Activated T-helper 2 cell treated with anti-CD3 and anti-CD28 coated beads, Interferon-gamma antibody, Interleukin-2, Interleukin-4, amounts not matched to agents 10 μg/mL and 5 μg/mL and 100 μg/mL, durations not matched to agents 14 hours and 24 hours and 36 hours (primary cell): ENCODE data around the gene ZFP90. TPM values are rescaled to one million over a fixed set of nuclear protein-coding genes. Genes with fewer than 3 reads are reported as not detected.
"Not testable (repeated sequence)": the region's sequence is repeated elsewhere in the genome, so short reads cannot be mapped to it uniquely, and the experiment has no call there.

ENCODE experiments used
- DNase-seq: peaks from one replicate; pipeline ENCODE4 v3.0.0; 2021; ENCODE audit warnings: low spot score
- H3K27ac Mint-ChIP-seq: one replicate; pipeline ENCODE4 v1.8.0; 2021; ENCODE audit warnings: mixed read lengths
- H3K27me3 Mint-ChIP-seq: one replicate; pipeline ENCODE4 v1.8.0; 2021; ENCODE audit warnings: low read depth, mixed read lengths
- H3K36me3 Mint-ChIP-seq: one replicate; pipeline ENCODE4 v1.8.0; 2021; ENCODE audit warnings: low read depth, mixed read lengths
- H3K4me1 Mint-ChIP-seq: one replicate; pipeline ENCODE4 v1.8.0; 2021; ENCODE audit warnings: low read depth, mixed read lengths
- H3K4me3 Mint-ChIP-seq: one replicate; pipeline ENCODE4 v1.8.0; 2021; ENCODE audit warnings: low read depth, mild to moderate bottlenecking, moderate library complexity, mixed read lengths
- H3K9me3 Mint-ChIP-seq: one replicate; pipeline ENCODE4 v1.8.0; 2021; ENCODE audit warnings: mixed read lengths
- intact Hi-C: fragments of 100-400 bp; cut with micrococcal nuclease; formaldehyde crosslinking; loops from one replicate; pipeline ENCODE4 v1.15.1; 2023
- total RNA-seq: library from RNA; stranded (reverse); gene quantifications from 2 replicates; pipeline ENCODE4 v1.2.3, GENCODE V29; 2022

The ZFP90 gene
- total RNA-seq = 19.4 and 20.8 TPM in 2 replicates

DNA sequence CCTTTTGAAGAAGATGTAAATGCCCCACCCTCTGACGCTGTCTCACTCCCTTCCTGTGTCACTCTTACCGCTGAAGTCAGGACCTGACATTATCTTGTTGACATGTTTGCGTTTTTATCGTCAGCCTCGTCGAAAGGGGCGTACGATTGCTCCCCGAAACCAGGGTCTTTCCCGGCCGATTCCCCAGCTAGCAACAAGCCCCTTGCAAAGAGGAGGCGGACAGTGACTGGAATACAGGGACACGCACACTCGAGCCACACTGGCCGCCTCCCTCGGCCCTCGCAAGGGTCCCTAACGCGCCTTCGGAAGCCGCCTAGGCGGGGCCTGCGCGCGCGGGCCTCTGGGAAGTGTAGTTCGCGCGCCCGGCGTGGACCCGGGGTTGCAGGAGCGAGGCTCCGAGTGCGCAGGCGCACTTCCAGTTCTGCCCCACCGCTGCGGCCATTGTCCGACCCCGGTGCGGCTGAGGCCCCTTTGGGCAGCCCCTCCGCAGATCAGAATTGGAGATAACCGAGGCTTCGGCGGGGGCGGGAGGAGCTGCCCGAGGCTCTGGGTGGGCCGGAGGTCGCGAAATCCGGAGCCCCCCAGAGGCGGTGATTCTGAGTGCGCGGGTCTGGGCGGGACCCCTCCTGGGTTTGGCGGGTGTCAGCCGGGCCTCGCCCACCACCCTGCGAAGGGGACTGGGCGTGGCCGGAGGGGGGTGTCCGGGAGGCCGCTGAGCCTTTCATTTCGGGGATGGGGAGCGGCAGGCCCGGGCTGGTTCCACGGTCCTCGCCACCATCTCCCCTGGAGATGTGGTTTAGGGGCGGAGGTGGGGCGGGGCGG is at the start of gene ZFP90:
ZFP90 (plus strand) TSS at position 412 of the 822 bp plus-strand sequence. CDS start 502 bp downstream, outside the sequence.
- H3K9me3 Mint-ChIP-seq = peaks cover 21% of the 10 kb centered on the region
- H3K27me3 Mint-ChIP-seq = no peaks in the 10 kb centered on the region
- intact Hi-C loops = loop anchor here (1.0 kb wide), 1 partner anchor 9 kb away; no protein-coding TSS in a partner anchor

DNA sequence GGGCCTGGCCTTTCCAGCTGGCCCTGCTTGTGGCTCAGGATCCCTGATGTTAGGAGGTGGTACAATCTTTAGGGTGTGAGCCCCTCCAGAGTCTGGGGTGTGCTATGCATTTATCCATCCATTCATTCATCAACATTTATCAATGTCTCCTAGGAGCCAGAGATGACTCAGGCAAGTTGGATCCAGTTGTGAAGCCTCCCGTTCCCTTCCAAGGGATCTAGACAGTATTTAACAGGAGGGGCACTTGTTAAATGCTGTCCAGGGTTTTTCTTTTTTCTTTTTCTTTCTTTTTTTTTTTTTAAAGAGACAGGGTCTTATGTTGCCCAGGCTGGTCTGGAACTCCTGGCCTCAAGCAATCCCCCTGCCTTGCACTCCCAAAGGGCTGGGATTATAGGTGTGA is 48.7 kb upstream of the ZFP90 start:
- H3K36me3 Mint-ChIP-seq = no peaks in the 10 kb centered on the region

More for the DNA sequence above, at the start of gene ZFP90:
- Mint-ChIP-seq H3K4me1 (peaks cover 11% of the 10 kb centered on the region), H3K27ac (peak within 1 kb of the TSS; percentile 90), H3K4me3 (peak within 1 kb of the TSS; percentile 89), H3K36me3 (peaks cover 65% of the 10 kb centered on the region)
- DNase-seq = peak; percentile 83

DNA sequence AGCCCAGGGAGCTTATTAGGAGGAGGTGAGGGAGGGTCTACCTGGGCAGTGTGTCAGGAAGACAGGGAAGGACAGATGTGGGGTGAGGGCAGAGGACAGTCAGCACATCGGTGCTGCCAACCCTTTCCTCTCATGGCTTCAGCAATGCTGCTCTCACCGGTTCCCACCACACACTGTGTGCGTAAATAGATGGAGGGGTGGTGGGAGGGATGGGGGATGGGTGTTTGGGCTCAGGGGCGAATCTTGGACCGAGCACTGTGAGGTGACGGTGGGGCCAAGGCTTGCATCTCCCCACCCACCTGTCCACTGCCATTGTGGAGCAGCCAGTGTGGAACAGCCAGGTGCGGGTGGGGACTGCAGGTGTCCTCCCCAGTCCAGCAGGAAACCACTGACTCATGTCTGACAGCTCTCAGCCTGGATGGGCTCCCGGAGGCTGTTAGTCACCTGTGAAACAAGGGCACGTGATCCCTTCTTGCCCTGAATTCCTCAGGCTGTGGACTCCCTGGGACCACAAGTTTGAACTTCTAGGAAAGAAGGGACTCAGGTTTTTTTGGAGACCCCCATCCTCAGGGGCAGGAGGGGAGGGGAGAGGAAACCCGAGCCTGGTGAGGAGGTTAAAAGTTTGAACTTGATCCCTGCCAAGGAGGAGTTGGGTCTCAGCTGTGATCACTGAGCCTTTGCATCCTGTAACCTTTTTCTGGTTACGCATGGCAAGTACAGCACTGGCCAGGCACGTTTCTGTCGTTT is 48.1 kb upstream of the ZFP90 start:
- Mint-ChIP-seq H3K4me3 (no peak overlapping the region), H3K27me3 (peaks cover 14% of the 10 kb centered on the region), H3K27ac (no peak overlapping the region), H3K9me3 (no peaks in the 10 kb centered on the region), H3K36me3 (no peaks in the 10 kb centered on the region), H3K4me1 (no peaks in the 10 kb centered on the region)
- intact Hi-C loops = no loop called here
- DNase-seq = no peak

More for the DNA sequence above, 48.7 kb upstream of the ZFP90 start:
- no peaks in the 10 kb centered on the region for H3K9me3 Mint-ChIP-seq
- intact Hi-C loops = no loop called here
- no peak overlapping the region for H3K27ac Mint-ChIP-seq
- no peaks in the 10 kb centered on the region for H3K4me1 Mint-ChIP-seq
- peaks cover 17% of the 10 kb centered on the region for H3K27me3 Mint-ChIP-seq
- no peak for DNase-seq
- H3K4me3 Mint-ChIP-seq = no peak overlapping the region

DNA sequence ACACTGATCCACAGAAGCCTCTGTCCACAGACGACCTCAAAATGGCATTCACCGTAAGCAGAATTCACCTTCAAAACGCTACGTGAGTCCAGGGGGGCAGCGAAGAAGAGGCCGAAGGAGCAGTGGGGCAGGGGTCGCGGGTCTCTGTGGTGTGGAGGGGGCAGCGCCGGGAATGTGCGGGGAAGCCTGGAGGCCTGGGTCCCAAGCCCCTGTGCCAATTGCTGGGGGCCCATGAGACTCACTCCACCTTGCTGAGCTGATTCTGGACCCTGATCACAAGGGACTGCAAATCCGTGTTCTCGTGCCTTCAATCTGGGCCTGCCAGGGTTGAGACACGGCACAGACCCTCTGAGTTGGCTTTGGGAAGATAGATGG is 47.5 kb upstream of the ZFP90 start:
- Mint-ChIP-seq H3K9me3 (no peaks in the 10 kb centered on the region), H3K27ac (no peak overlapping the region), H3K4me3 (no peak overlapping the region), H3K27me3 (peaks cover 14% of the 10 kb centered on the region), H3K36me3 (no peaks in the 10 kb centered on the region), H3K4me1 (no peaks in the 10 kb centered on the region)
- no peak for DNase-seq
- intact Hi-C loops = no loop called here

DNA sequence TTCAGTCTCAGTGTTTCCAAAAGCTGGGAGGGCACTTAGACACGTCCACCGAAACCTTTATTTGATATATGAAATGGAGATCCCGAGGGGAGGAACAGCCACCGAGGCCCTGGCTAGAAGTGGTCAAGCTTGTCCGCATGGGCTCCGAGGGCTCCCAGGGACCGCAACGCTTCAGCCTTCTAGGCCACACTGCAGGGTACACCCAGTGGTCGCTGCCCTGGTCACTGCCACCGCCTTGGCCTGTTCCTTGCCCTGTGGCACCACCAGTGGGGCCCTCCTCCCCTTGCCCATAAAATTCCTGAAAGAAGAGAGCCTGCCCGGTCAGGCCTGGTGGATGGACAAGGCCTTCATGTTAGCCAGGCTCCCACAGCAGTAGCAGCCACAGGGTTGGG is 46.9 kb upstream of the ZFP90 start:
- intact Hi-C loops = no loop called here
- no peak for DNase-seq
- no peak overlapping the region for H3K27ac Mint-ChIP-seq
- no peak overlapping the region for H3K4me3 Mint-ChIP-seq
- no peaks in the 10 kb centered on the region for H3K36me3 Mint-ChIP-seq
- H3K4me1 Mint-ChIP-seq = no peaks in the 10 kb centered on the region
- H3K27me3 Mint-ChIP-seq = peaks cover 14% of the 10 kb centered on the region
- no peaks in the 10 kb centered on the region for H3K9me3 Mint-ChIP-seq

DNA sequence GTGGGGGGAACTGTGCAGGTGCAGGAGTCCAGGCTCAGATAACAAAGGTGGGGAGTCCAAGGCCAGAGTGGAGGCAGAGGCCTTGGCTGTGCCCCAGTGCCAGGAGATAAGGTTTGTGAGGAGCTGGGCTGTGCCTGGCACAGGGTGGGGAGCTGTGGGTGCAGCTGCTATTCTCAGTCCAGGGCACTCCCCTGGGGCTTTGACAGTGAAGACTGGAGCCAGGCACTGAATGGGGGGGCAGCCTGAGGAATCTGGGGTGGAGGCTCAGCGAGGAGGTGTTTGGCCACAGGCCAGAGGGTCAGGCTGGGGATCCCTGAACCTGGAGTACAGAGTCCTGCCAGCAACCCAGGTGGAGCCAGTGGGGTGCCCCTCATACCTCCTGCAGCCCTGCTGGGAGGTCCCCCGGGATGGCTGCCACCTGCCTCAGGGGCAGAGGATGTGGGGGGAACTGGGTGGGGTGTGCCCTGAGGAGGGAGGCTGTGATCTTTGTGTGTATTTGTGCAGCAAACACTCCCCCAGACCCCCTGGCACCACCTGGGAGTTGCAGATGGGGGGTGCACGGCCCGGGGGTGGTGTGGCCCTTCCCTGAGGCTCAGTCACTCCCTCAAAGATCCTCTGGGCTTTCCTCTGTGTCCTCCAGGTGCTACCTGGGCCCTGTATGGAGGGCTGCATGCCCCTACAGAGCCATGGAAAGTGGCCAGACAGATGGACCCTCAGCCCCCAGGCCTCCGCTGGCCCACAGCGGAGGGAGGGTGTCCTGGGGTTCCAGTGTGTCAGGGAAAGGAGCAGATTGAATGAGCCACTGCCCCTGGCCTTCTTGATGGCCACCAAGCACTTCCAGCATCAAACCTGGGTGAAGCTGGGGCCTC is 46.3 kb upstream of the ZFP90 start:
- Mint-ChIP-seq H3K36me3 (no peaks in the 10 kb centered on the region), H3K4me1 (no peaks in the 10 kb centered on the region), H3K9me3 (no peaks in the 10 kb centered on the region), H3K4me3 (no peak overlapping the region), H3K27me3 (peaks cover 14% of the 10 kb centered on the region), H3K27ac (no peak overlapping the region)
- intact Hi-C loops = no loop called here
- DNase-seq = no peak

DNA sequence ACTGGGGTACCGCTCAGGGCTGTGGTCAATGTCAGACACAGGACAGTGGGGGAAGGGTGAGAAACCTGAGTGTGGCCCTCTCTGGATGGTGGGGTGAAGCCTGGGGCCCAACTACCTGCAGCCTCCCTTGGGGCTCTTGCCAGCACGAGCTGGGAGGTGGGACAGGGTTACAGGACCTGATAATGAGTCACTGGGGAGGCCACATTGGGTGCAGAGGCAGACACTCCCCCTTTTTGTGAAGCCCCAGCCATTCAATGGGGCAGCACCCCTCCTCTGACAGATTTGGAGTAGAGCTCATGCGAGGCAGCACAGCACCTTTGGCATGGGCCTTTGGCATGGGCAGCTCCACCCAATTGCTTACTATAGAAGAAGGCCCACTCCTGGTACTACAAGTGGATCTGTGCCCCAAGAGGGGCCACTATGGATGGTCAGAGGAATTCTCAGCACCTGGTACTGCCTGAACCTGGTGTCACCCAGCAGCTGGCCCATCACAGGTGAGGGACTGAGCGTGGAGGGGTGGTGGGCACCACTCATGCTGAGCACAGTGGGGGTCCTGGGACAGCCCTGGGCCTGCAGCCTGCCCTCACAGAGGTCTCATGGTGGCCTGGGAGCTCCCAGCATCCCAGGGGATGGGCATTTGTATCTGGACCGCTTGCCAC is 45.5 kb upstream of the ZFP90 start:
- Mint-ChIP-seq H3K27me3 (peaks cover 11% of the 10 kb centered on the region), H3K36me3 (no peaks in the 10 kb centered on the region), H3K9me3 (no peaks in the 10 kb centered on the region), H3K4me3 (no peak overlapping the region), H3K4me1 (no peaks in the 10 kb centered on the region), H3K27ac (no peak overlapping the region)
- intact Hi-C loops = no loop called here
- DNase-seq = no peak

DNA sequence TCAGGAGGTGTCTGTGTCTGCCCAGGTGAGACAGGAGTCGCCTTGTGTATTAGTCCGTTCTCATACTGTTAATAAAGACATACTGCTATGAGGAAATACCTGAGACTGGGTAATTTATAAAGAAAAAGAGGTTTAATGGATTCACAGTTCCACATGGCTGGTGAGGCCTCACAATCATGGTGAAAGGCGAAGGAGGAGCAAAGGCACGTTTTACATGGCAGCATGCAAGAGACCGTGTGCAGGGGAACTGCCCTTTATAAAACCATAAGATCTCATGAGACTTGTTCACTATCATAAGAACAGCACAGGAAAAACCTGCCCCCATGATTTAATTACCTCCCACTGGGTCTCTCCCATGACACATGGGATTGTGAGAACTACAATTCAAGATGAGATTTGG is 44.8 kb upstream of the ZFP90 start:
- H3K27me3 Mint-ChIP-seq, H3K27ac Mint-ChIP-seq, H3K4me1 Mint-ChIP-seq, H3K9me3 Mint-ChIP-seq, intact Hi-C loops, H3K4me3 Mint-ChIP-seq, DNase-seq, H3K36me3 Mint-ChIP-seq: not testable (repeated sequence)

DNA sequence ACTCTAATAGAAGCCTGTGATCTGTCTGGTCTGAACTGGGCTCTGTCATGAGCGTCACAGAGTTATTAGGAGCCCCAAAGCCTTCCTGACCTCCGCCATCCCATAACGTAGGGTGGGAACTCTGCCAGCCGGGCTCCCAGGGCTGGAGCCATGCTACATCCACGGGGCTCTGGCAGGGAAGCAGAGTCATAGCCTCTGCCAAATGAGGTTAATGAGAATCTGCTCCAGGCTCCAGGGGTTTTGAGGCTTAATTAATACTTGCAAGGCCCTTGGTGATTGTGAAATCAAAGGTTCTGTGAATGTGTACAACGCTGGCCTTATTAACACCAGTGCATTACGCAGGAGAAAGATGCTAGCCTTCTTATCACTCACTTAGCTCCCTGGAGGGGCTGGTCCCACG is 42.4 kb upstream of the ZFP90 start:
- no peak overlapping the region for H3K4me3 Mint-ChIP-seq
- no peaks in the 10 kb centered on the region for H3K36me3 Mint-ChIP-seq
- no peak overlapping the region for H3K27ac Mint-ChIP-seq
- intact Hi-C loops = no loop called here
- DNase-seq = no peak
- no peaks in the 10 kb centered on the region for H3K9me3 Mint-ChIP-seq
- H3K27me3 Mint-ChIP-seq = peaks cover 7% of the 10 kb centered on the region
- no peaks in the 10 kb centered on the region for H3K4me1 Mint-ChIP-seq

DNA sequence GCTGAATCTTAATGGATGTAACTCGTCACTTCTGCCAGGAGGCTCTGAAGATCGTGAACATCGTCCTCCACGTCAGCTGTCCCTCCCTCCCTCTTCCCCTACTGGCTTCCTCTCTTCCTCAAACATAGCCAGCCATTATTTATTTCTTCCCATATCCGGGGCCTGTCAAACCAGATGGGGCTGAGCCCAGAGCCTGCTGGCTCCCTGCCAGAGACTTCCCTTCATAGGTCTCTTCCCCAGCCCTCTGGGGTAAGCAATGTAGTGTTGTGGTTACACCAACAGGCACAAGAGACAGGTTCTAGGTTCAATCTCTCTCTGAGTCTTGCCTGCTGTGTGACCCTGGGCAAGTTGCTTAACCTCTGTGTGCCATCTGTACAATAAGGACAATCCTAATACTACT is 40.1 kb upstream of the ZFP90 start:
- H3K36me3 Mint-ChIP-seq = no peaks in the 10 kb centered on the region
- no peak overlapping the region for H3K4me3 Mint-ChIP-seq
- peaks cover 11% of the 10 kb centered on the region for H3K27me3 Mint-ChIP-seq

DNA sequence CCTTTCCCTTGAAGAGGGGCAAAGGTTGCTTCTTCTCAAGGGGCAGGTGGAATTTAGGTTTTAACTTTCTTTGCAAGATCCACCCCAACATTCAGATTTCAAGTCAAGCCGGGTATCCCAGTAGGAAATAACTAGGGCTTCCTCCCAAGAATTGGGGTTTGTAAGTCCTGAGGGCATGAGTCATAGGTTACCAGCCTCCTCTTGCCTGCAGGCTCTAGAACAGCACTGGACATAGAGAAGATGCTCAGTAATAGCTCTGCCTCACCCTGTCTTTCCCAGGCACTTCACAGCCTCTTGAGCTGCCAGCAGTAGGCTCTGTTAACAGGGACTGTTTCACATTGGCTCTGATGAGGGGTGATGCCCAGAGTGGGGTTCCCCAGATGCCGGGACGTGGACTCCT is 35.8 kb upstream of the ZFP90 start:
- Mint-ChIP-seq H3K36me3 (no peaks in the 10 kb centered on the region), H3K27ac (no peak overlapping the region), H3K4me3 (no peak overlapping the region), H3K4me1 (no peaks in the 10 kb centered on the region), H3K9me3 (no peaks in the 10 kb centered on the region), H3K27me3 (peaks cover 8% of the 10 kb centered on the region)
- no peak for DNase-seq
- intact Hi-C loops = no loop called here

More for the DNA sequence above, 40.1 kb upstream of the ZFP90 start:
- no peaks in the 10 kb centered on the region for H3K4me1 Mint-ChIP-seq
- intact Hi-C loops = no loop called here
- H3K9me3 Mint-ChIP-seq = no peaks in the 10 kb centered on the region
- no peak for DNase-seq
- H3K27ac Mint-ChIP-seq = no peak overlapping the region

DNA sequence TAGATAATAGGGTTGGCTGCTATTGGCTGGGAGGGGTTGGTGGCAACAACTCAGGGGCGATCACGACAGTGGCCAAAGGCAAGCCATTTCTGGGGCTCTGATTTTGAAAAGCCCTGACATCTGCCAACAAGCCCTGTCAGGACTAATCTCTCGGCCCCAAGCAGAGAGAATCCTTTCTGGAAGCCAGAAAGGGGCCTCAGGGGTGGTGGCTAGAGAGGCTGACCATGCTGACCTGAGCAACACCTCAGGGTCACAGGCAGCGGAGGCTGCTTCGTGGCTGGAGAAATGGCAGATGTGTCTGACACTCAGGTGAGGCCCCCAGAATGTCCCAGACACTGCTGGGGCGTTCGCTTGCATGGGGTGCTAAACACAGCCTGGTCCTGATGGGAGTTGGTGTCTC is 35.0 kb upstream of the ZFP90 start:
- intact Hi-C loops = no loop called here
- no peaks in the 10 kb centered on the region for H3K9me3 Mint-ChIP-seq

More for the DNA sequence above, 35.0 kb upstream of the ZFP90 start:
- no peaks in the 10 kb centered on the region for H3K36me3 Mint-ChIP-seq
- H3K4me3 Mint-ChIP-seq = no peak overlapping the region
- peaks cover 13% of the 10 kb centered on the region for H3K27me3 Mint-ChIP-seq
- H3K27ac Mint-ChIP-seq = no peak overlapping the region
- H3K4me1 Mint-ChIP-seq = no peaks in the 10 kb centered on the region
- no peak for DNase-seq
